SK-N-SH (cell line): ENCODE results near the gene WDR48. TPM values are rescaled to one million over a fixed set of nuclear protein-coding genes. Genes with fewer than 3 reads are reported as not detected.

ENCODE experiments used
- CTCF ChIA-PET: fragments of 300-600, 350-600 bp; formaldehyde crosslinking; extraction: SDS; loops from one replicate; lab custom pipeline; 2021; lab: Yijun Ruan, JAX
- POLR2A ChIA-PET: fragments of 350-600 bp; sonication (Branson Sonifier 250); formaldehyde crosslinking; extraction: SDS; loops from one replicate; lab custom pipeline; 2020; ENCODE audit warnings: antibody characterized with exemption, inconsistent platforms; lab: Yijun Ruan, JAX
- DNase-seq: peaks from one replicate; pipeline ENCODE4 v3.0.0; 2012
- H2AFZ ChIP-seq: fragments of 200-600 bp; sonication (generic); 2 replicates; pipeline ENCODE4 v1.8.1; 2016; ENCODE audit warnings: antibody characterized with exemption, mild to moderate bottlenecking, low read depth
- H3F3A ChIP-seq: fragments of 200-600 bp; sonication (generic); replicated peaks from 2 replicates; pipeline ENCODE3; 2016; ENCODE audit warnings: antibody characterized with exemption, mild to moderate bottlenecking; ENCODE audit not compliant: insufficient read depth
- H3K27ac ChIP-seq, 2 experiments: fragments of 200-500 bp in 1 of 2; fragments of 200-600 bp in 1 of 2; sonication (Bioruptor generic) in 1 of 2; sonication (generic), shearing (Covaris generic) in 1 of 2; 2 replicates each; pipeline versions ENCODE4 v1.5.1 to v1.6.1; 2014 to 2016; ENCODE audit warnings: low read depth in 2 of 2, inconsistent platforms in 1 of 2, low read length in 1 of 2, mild to moderate bottlenecking in 1 of 2, mixed read lengths in 1 of 2
- H3K27me3 ChIP-seq: fragments of 200-600 bp; sonication (generic), shearing (Covaris generic); 2 replicates; pipeline ENCODE4 v1.6.1; 2016; ENCODE audit warnings: mixed run types; ENCODE audit not compliant: insufficient read depth
- H3K36me3 ChIP-seq, 2 experiments: fragments of 200-500 bp in 1 of 2; fragments of 200-600 bp in 1 of 2; sonication (Bioruptor generic) in 1 of 2; sonication (generic) in 1 of 2; replicated peaks in 1 of 2; 2 replicates each; pipeline versions ENCODE3 to v1.5.1; 2014 to 2016; ENCODE audit warnings: low read length in 1 of 2, mild to moderate bottlenecking in 1 of 2; ENCODE audit not compliant: insufficient read depth in 2 of 2, control insufficient read depth in 1 of 2
- H3K4me1 ChIP-seq, 2 experiments: fragments of 200-500 bp in 1 of 2; fragments of 200-600 bp in 1 of 2; sonication (Bioruptor generic) in 1 of 2; sonication (generic), shearing (Covaris generic) in 1 of 2; 2 replicates each; pipeline versions ENCODE4 v1.5.1 to v1.6.1; 2014 to 2016; ENCODE audit warnings: low read depth in 1 of 2, low read length in 1 of 2, mixed run types in 1 of 2; ENCODE audit not compliant: insufficient read depth in 2 of 2, control insufficient read depth in 1 of 2
- H3K4me2 ChIP-seq: fragments of 200-600 bp; sonication (generic), shearing (Covaris generic); 2 replicates; pipeline ENCODE4 v1.6.1; 2017; ENCODE audit warnings: mixed run types
- H3K4me3 ChIP-seq, 2 experiments: fragments of 200-500 bp in 1 of 2; fragments of 200-600 bp in 1 of 2; sonication (Bioruptor generic) in 1 of 2; sonication (generic), shearing (Covaris generic) in 1 of 2; 2 replicates each; pipeline versions ENCODE4 v1.5.1 to v1.8.1; 2014 to 2016; ENCODE audit warnings: low read depth in 2 of 2, inconsistent platforms in 1 of 2, low read length in 1 of 2, mild to moderate bottlenecking in 1 of 2, mixed read lengths in 1 of 2, moderate library complexity in 1 of 2
- H3K79me2 ChIP-seq: fragments of 200-600 bp; sonication (generic); 2 replicates; pipeline ENCODE4 v1.8.1; 2017; ENCODE audit warnings: mild to moderate bottlenecking; ENCODE audit not compliant: insufficient read depth
- H3K9ac ChIP-seq: fragments of 200-600 bp; sonication (generic); 2 replicates; pipeline ENCODE4 v1.6.1; 2017; ENCODE audit warnings: mixed run types
- H3K9me2 ChIP-seq: fragments of 200-600 bp; sonication (generic); 2 replicates; pipeline ENCODE4 v1.6.1; 2017; ENCODE audit warnings: mixed run types
- H3K9me3 ChIP-seq: fragments of 200-600 bp; sonication (generic); 2 replicates; pipeline ENCODE4 v1.6.1; 2017; ENCODE audit warnings: mixed run types, mild to moderate bottlenecking, moderate library complexity
- H4K20me1 ChIP-seq: fragments of 200-600 bp; sonication (generic); 2 replicates; pipeline ENCODE4 v1.6.1; 2017; ENCODE audit warnings: mild to moderate bottlenecking, mixed run types; ENCODE audit not compliant: insufficient read depth
- ELF1 ChIP-seq: IDR thresholded peaks from 2 replicates; pipeline ENCODE4 v1.4.0; 2012
- FOXM1 ChIP-seq: IDR thresholded peaks from 2 replicates; pipeline ENCODE4 v1.4.0; 2012; ENCODE audit warnings: low read depth, mild to moderate bottlenecking
- GABPA ChIP-seq: IDR thresholded peaks from 2 replicates; pipeline ENCODE4 v1.4.0; 2012; ENCODE audit warnings: low read depth, mild to moderate bottlenecking
- IRF3 ChIP-seq: fragments of 150-350 bp; IDR thresholded peaks from 2 replicates; pipeline ENCODE4 v1.6.1; 2016; ENCODE audit warnings: mild to moderate bottlenecking, low read depth, low read length
- MEF2A ChIP-seq: IDR thresholded peaks from 2 replicates; pipeline ENCODE4 v1.4.0; 2012; ENCODE audit warnings: low read depth, borderline replicate concordance
- SMC3 ChIP-seq: IDR thresholded peaks from 2 replicates; pipeline ENCODE4 v1.6.1; 2012; ENCODE audit warnings: low read depth, low read length, improper control_type of control experiment
- TAF1 ChIP-seq: IDR thresholded peaks from 2 replicates; pipeline ENCODE4 v1.6.1; 2012; ENCODE audit warnings: low read depth, mild to moderate bottlenecking, low read length, moderate library complexity, borderline replicate concordance
- TCF12 ChIP-seq: IDR thresholded peaks from 2 replicates; pipeline ENCODE4 v1.4.0; 2012
- USF1 ChIP-seq: IDR thresholded peaks from 2 replicates; pipeline ENCODE4 v1.4.0; 2012; ENCODE audit warnings: low read depth, borderline replicate concordance
- YY1 ChIP-seq: IDR thresholded peaks from 2 replicates; pipeline ENCODE4 v1.4.0; 2012; ENCODE audit warnings: low read depth, mild to moderate bottlenecking
- WGBS: methylation state at CpG from one replicate; pipeline ENCODE4 v1.1.6; 2017; ENCODE audit warnings: low lambda C conversion rate; 5-methylcytosine and 5-hydroxymethylcytosine counted together
- polyA plus RNA-seq, 3 experiments: library from polyadenylated mRNA; depleted of rRNA; stranded (reverse); fragments of >200 nt; gene quantifications; 2 replicates each; pipeline ENCODE4 v1.2.3, GENCODE V29; 2012

WDR48 gene
- polyA plus RNA-seq, 1 of the 3 experiments (the other 2 are of a cell fraction) = 12.1 TPM

- H3K27ac ChIP-seq = peak overlapping the region; percentile 80 to 82; a peak in 2 of 4 replicates
- ChIA-PET CTCF (interaction anchor here (0.7 to 3.0 kb wide), 5 partner anchors 9 to 186 kb away, joined by 3 to 18 read pairs (median 7); no protein-coding TSS in a partner anchor), POLR2A (no interaction called here)
- H3K36me3 ChIP-seq = peaks cover 0 to 8% of the 10 kb centered on the region in 2 experiments
- H2AFZ ChIP-seq = peak overlapping the region; percentile 89; the same call in 1 of the 2 replicates
- H3K4me2 ChIP-seq = peak overlapping the region; percentile 99
- TF ChIP-seq TAF1 (no peak), FOXM1 (no peak), USF1 (no peak), IRF3 (no peak), SMC3 (no peak)
- no peaks in the 10 kb centered on the region for H3K9me3 ChIP-seq
- H3K79me2 ChIP-seq = peaks cover 48% of the 10 kb centered on the region
- H3F3A ChIP-seq = peaks cover 6% of the 10 kb centered on the region
- WGBS = 17% methylated on average over 16 of the region's 16 CpGs
- H3K4me1 ChIP-seq = peaks cover 4 to 25% of the 10 kb centered on the region in 2 experiments; a peak in 2 of 4 replicates
- H3K4me3 ChIP-seq = peak overlapping the region; percentile 97 to 99
- no peaks in the 10 kb centered on the region for H3K9me2 ChIP-seq
- DNase-seq = peak; percentile 27
- peaks cover 41% of the 10 kb centered on the region for H4K20me1 ChIP-seq
- no peaks in the 10 kb centered on the region for H3K27me3 ChIP-seq
- peak overlapping the region; percentile 91 for H3K9ac ChIP-seq
These were observed 54.5 kb downstream of the WDR48 start for GRCh38 chr3:39106281-39106811.

GRCh38 chr3:39106851-39107387 is 55.1 kb downstream of the WDR48 start:
- no peaks in the 10 kb centered on the region for H3K27me3 ChIP-seq
- H3K4me3 ChIP-seq = peak overlapping the region; percentile 97 to 99
- peak overlapping the region; percentile 89; the same call in 1 of the 2 replicates for H2AFZ ChIP-seq
- peak overlapping the region; percentile 91 for H3K9ac ChIP-seq
- WGBS = 0% methylated on average over 16 of the region's 55 CpGs
- POLR2A ChIA-PET = no interaction called here
- CTCF ChIA-PET = interaction anchor here (1.0 to 3.0 kb wide), 7 partner anchors 20 to 186 kb away, joined by 4 to 18 read pairs (median 7); no protein-coding TSS in a partner anchor
- H3K9me2 ChIP-seq = no peaks in the 10 kb centered on the region
- peaks cover 0 to 5% of the 10 kb centered on the region in 2 experiments for H3K36me3 ChIP-seq
- DNase-seq = peak; percentile 87
- peak overlapping the region; percentile 99 for H3K4me2 ChIP-seq
- H3F3A ChIP-seq = peaks cover 3% of the 10 kb centered on the region
- H3K4me1 ChIP-seq = peaks cover 4 to 25% of the 10 kb centered on the region in 2 experiments; a peak in 2 of 4 replicates
- H3K79me2 ChIP-seq = peaks cover 48% of the 10 kb centered on the region
- no peak for TF ChIP-seq YY1
- peak; percentile 4; the same call in 1 of the 2 replicates for TF ChIP-seq TAF1
- TF ChIP-seq ELF1 = peak; percentile 40; the same call in 1 of the 2 replicates
- no peak for TF ChIP-seq TCF12
- TF ChIP-seq MEF2A = no peak
- TF ChIP-seq GABPA = peak; percentile 20; the same call in 1 of the 2 replicates
- H3K27ac ChIP-seq = peak overlapping the region; percentile 80 to 82
- peaks cover 36% of the 10 kb centered on the region for H4K20me1 ChIP-seq
- no peaks in the 10 kb centered on the region for H3K9me3 ChIP-seq
